AG04450 (cell line): Measurements from ENCODE around the gene MS4A4A. TPM values are rescaled to one million over a fixed set of nuclear protein-coding genes. Genes with fewer than 3 reads are reported as not detected.
"Not testable (repeated sequence)": the region's sequence is repeated elsewhere in the genome, so short reads cannot be mapped to it uniquely, and the experiment has no call there.

ENCODE experiments used
- CTCF ChIA-PET: fragments of 300-600, 350-600 bp; formaldehyde crosslinking; extraction: SDS; loops from one replicate; lab custom pipeline; 2022; ENCODE audit warnings: antibody characterized with exemption, inconsistent platforms; lab: Charles Lee
- POLR2A ChIA-PET: fragments of 350-600 bp; formaldehyde crosslinking; extraction: SDS; loops from one replicate; lab custom pipeline; 2021; ENCODE audit warnings: antibody characterized with exemption, inconsistent platforms; lab: Yijun Ruan, JAX
- DNase-seq: peaks from one replicate; pipeline ENCODE4 v3.0.0-alpha.2; 2011; ENCODE audit warnings: low read depth, low spot score
- H3K27ac ChIP-seq: one replicate; pipeline ENCODE4 v1.5.1; 2012; ENCODE audit warnings: low read depth, low read length, control low read depth
- H3K27me3 ChIP-seq: one replicate; pipeline ENCODE4 v1.6.0; 2012; ENCODE audit warnings: low read length; ENCODE audit not compliant: control insufficient read depth, insufficient read depth
- H3K4me3 ChIP-seq: 2 replicates; pipeline ENCODE4 v1.5.1; 2011; ENCODE audit warnings: mild to moderate bottlenecking, low read depth, low read length, control low read depth
- H3K9me3 ChIP-seq: 2 replicates; pipeline ENCODE4 v1.5.1; 2012; ENCODE audit warnings: low read length; ENCODE audit not compliant: control insufficient read depth, insufficient read depth
- CTCF ChIP-seq: IDR thresholded peaks from 2 replicates; pipeline ENCODE4 v1.5.1; 2011; ENCODE audit warnings: low read depth, low read length, control low read depth, inconsistent platforms
- polyA plus RNA-seq: library from polyadenylated mRNA; depleted of rRNA; stranded (reverse); fragments of >200 nt; gene quantifications from 2 replicates; pipeline ENCODE4 v1.2.3, GENCODE V29; 2011

The MS4A4A gene
- polyA plus RNA-seq, 1 experiment: not detected

GRCh38 chr11:60301178-60301577, 20.7 kb downstream of the MS4A4A start:
- Histone ChIP-seq H3K27me3 (no peaks in the 10 kb centered on the region), H3K27ac (no peak overlapping the region), H3K9me3 (peaks cover 8% of the 10 kb centered on the region), H3K4me3 (no peak overlapping the region)
- DNase-seq: no peak
- POLR2A ChIA-PET: no interaction called here
- CTCF ChIA-PET: no interaction called here
- TF ChIP-seq CTCF: no peak

GRCh38 chr11:60301884-60302283, 21.4 kb downstream of the MS4A4A start:
- CTCF ChIA-PET: not testable (repeated sequence)

GRCh38 chr11:60303661-60304060, 23.2 kb downstream of the MS4A4A start:
- Histone ChIP-seq H3K27me3 (no peaks in the 10 kb centered on the region), H3K27ac (no peak overlapping the region), H3K9me3 (peaks cover 8% of the 10 kb centered on the region), H3K4me3 (no peak overlapping the region)
- ChIA-PET CTCF (no interaction called here), POLR2A (no interaction called here)
- no peak for DNase-seq
- TF ChIP-seq CTCF: no peak

More at GRCh38 chr11:60301884-60302283, 21.4 kb downstream of the MS4A4A start:
- H3K4me3 ChIP-seq, H3K27me3 ChIP-seq, DNase-seq, H3K27ac ChIP-seq, POLR2A ChIA-PET, H3K9me3 ChIP-seq: not testable (repeated sequence)

GRCh38 chr11:60305906-60306619, 25.6 kb downstream of the MS4A4A start:
- POLR2A ChIA-PET: no interaction called here
- no peak overlapping the region for H3K27ac ChIP-seq
- CTCF ChIA-PET: no interaction called here
- H3K4me3 ChIP-seq: no peak overlapping the region
- no peaks in the 10 kb centered on the region for H3K27me3 ChIP-seq
- DNase-seq: no peak
- no peak for TF ChIP-seq CTCF
- peaks cover 9% of the 10 kb centered on the region for H3K9me3 ChIP-seq

GRCh38 chr11:60307507-60308195, 27.2 kb downstream of the MS4A4A start:
- no peak for TF ChIP-seq CTCF
- ChIA-PET CTCF (no interaction called here), POLR2A (no interaction called here)
- DNase-seq: no peak
- no peaks in the 10 kb centered on the region for H3K27me3 ChIP-seq
- H3K27ac ChIP-seq: no peak overlapping the region
- H3K4me3 ChIP-seq: no peak overlapping the region
- H3K9me3 ChIP-seq: peaks cover 9% of the 10 kb centered on the region
